ENCODE measurements around the gene SNTA1.

Gene SNTA1

GRCh38 chr20:33408716-33409654 is 34.6 kb downstream of the SNTA1 start:
- H3K4me3 Mint-ChIP-seq, result no peak overlapping the region
- H3K27me3 Mint-ChIP-seq, result no peaks in the 10 kb centered on the region
- H3K36me3 Mint-ChIP-seq (ENCODE audit: insufficient read depth), result peaks cover 2% of the 10 kb centered on the region
- peaks cover 13% of the 10 kb centered on the region for H3K4me1 Mint-ChIP-seq
- no peaks in the 10 kb centered on the region for H3K9me3 Mint-ChIP-seq
- no peak for ATAC-seq (replicated peaks; ENCODE audit: extremely low read depth, poor library complexity, severe bottlenecking)
- DNase-seq (ENCODE audit: low spot score in 2 of 2), result no peak
- H3K27ac Mint-ChIP-seq (ENCODE audit: low read depth), result no peak overlapping the region

GRCh38 chr20:33408313-33408712 is 35.2 kb downstream of the SNTA1 start:
- ATAC-seq (replicated peaks; ENCODE audit: extremely low read depth, poor library complexity, severe bottlenecking) (no peak), DNase-seq (ENCODE audit: low spot score in 2 of 2) (no peak)
- Mint-ChIP-seq H3K4me1 (peaks cover 18% of the 10 kb centered on the region), H3K27ac (ENCODE audit: low read depth) (no peak overlapping the region), H3K27me3 (no peaks in the 10 kb centered on the region), H3K4me3 (no peak overlapping the region), H3K36me3 (ENCODE audit: insufficient read depth) (peaks cover 2% of the 10 kb centered on the region), H3K9me3 (no peaks in the 10 kb centered on the region)

- H3K27ac Mint-ChIP-seq (ENCODE audit: low read depth), result no peak overlapping the region
- no peak for ATAC-seq (replicated peaks; ENCODE audit: extremely low read depth, poor library complexity, severe bottlenecking)
Observed at GRCh38 chr20:33407796-33408195, 35.8 kb downstream of the SNTA1 start.

DNA sequence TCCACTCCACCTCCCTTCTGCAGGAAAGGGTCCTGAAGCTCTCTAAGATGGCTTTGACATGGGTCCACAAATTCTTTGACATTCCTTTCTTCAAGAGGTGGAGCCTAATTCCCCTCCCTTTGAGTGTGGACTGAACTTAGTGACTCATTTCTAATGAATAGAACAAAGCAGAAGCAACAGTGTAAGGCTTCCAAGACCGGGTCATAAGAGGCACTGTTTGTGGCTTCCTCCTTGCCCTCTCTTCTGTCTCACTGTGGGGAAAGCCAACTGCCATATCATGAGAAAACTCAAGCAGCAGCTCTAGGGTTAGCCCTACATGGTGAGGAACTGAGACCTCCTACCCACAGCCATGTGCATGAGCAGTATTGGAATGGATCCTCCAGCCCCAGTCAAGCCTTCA is 36.3 kb downstream of the SNTA1 start:
- no peaks in the 10 kb centered on the region for H3K27me3 Mint-ChIP-seq
- no peaks in the 10 kb centered on the region for H3K9me3 Mint-ChIP-seq
- H3K36me3 Mint-ChIP-seq (ENCODE audit: insufficient read depth), result peaks cover 2% of the 10 kb centered on the region
- H3K4me3 Mint-ChIP-seq, result no peak overlapping the region
- ATAC-seq (replicated peaks; ENCODE audit: extremely low read depth, poor library complexity, severe bottlenecking) (no peak), DNase-seq (ENCODE audit: low spot score in 2 of 2) (no peak)
- no peak overlapping the region for H3K27ac Mint-ChIP-seq (ENCODE audit: low read depth)
- H3K4me1 Mint-ChIP-seq, result peaks cover 23% of the 10 kb centered on the region

More at GRCh38 chr20:33407796-33408195, 35.8 kb downstream of the SNTA1 start:
- H3K27me3 Mint-ChIP-seq, result no peaks in the 10 kb centered on the region
- no peaks in the 10 kb centered on the region for H3K9me3 Mint-ChIP-seq
- peaks cover 2% of the 10 kb centered on the region for H3K36me3 Mint-ChIP-seq (ENCODE audit: insufficient read depth)
- H3K4me1 Mint-ChIP-seq, result peaks cover 18% of the 10 kb centered on the region
- H3K4me3 Mint-ChIP-seq, result no peak overlapping the region
- DNase-seq (ENCODE audit: low spot score in 2 of 2), result no peak

DNA sequence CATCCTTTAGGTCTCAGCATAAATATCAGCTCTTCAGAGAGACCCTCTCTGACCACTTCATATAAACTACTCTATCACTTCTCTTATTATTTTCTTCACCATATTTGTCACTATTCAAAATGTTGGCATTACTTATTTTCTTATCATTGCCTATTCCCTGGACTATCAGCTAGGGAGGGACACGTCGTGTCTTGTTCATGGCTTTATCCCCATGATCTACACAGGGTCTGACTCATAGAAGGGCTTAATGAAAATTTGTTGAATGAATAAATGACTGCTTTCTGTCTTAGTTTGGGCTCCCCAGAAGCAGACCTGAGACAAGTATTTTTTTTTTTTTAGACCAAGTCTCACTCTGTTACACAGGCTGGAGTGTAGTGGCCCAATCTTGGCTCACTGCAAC is 39.3 kb downstream of the SNTA1 start:
- peaks cover 38% of the 10 kb centered on the region for H3K4me1 Mint-ChIP-seq
- peak overlapping the region; percentile 4 for H3K4me3 Mint-ChIP-seq
- no peaks in the 10 kb centered on the region for H3K9me3 Mint-ChIP-seq
- no peaks in the 10 kb centered on the region for H3K27me3 Mint-ChIP-seq
- H3K36me3 Mint-ChIP-seq (ENCODE audit: insufficient read depth), result peaks cover 3% of the 10 kb centered on the region
- ATAC-seq (replicated peaks; ENCODE audit: extremely low read depth, poor library complexity, severe bottlenecking) (no peak), DNase-seq (ENCODE audit: low spot score in 2 of 2) (no peak)
- no peak overlapping the region for H3K27ac Mint-ChIP-seq (ENCODE audit: low read depth)

GRCh38 chr20:33401921-33402369 is 41.6 kb downstream of the SNTA1 start:
- Mint-ChIP-seq H3K4me1 (peaks cover 51% of the 10 kb centered on the region), H3K36me3 (ENCODE audit: insufficient read depth) (peaks cover 6% of the 10 kb centered on the region), H3K9me3 (no peaks in the 10 kb centered on the region), H3K27ac (ENCODE audit: low read depth) (peak overlapping the region; percentile 90), H3K27me3 (no peaks in the 10 kb centered on the region), H3K4me3 (peak overlapping the region; percentile 99)
- no peak for ATAC-seq (replicated peaks; ENCODE audit: extremely low read depth, poor library complexity, severe bottlenecking)
- no peak for DNase-seq (ENCODE audit: low spot score in 2 of 2)

DNA sequence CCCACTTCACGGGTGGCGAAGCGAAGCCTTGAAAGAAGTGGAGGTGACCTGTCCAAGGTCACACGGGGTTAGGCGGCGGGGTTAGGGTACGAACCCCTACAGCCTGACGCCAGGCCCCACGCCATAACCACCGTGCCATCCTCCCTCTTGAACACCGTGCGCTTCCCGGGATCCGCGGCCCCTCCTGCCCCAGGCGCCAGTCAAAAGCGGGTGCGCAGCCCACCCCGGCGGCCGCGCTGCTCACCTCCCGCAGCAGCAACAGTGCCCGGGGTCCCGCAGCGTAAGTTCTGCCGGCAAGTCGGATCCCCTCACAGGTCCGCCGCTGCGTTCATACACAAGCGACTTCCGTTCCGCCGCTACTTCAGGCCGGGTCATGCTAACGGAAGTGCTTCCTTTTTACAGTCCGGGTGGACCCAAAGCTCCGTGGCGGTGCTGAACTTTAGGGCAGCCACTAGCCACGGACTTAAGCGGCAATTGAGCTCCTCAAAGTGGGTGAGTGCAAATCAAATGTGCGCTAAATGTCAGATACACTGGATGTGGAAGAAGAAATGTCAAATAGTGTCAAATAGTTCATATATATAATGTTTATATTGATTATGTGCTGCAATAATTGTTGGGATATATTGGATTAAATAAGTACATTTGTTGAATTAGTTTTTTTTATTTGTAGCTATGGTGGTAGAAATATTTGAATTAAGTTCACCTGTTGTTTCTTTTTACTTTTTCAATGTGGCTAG is 42.2 kb downstream of the SNTA1 start, which contains the start of gene CDK5RAP1:
CDK5RAP1 (minus strand) TSS at position 336 of the 737 bp plus-strand sequence. CDS start 4,455 bp downstream, outside the sequence.
- Mint-ChIP-seq H3K4me1 (peaks cover 55% of the 10 kb centered on the region), H3K27ac (ENCODE audit: low read depth) (peak within 1 kb of the TSS; percentile 90)

GRCh38 chr20:33400812-33401183 is 42.8 kb downstream of the SNTA1 start:
- Mint-ChIP-seq H3K36me3 (ENCODE audit: insufficient read depth) (peaks cover 15% of the 10 kb centered on the region), H3K9me3 (no peaks in the 10 kb centered on the region), H3K4me1 (peaks cover 55% of the 10 kb centered on the region), H3K27me3 (no peaks in the 10 kb centered on the region), H3K27ac (ENCODE audit: low read depth) (peak overlapping the region; percentile 90), H3K4me3 (peak overlapping the region; percentile 99)
- peak; percentile 24 for ATAC-seq (replicated peaks; ENCODE audit: extremely low read depth, poor library complexity, severe bottlenecking)
- no peak for DNase-seq (ENCODE audit: low spot score in 2 of 2)

More for the DNA sequence above, 42.2 kb downstream of the SNTA1 start, which contains the start of gene CDK5RAP1:
- ATAC-seq (replicated peaks; ENCODE audit: extremely low read depth, poor library complexity, severe bottlenecking) (peak; percentile 97), DNase-seq (ENCODE audit: low spot score in 2 of 2) (peak; percentile 75 to 76)
- H3K9me3 Mint-ChIP-seq, result no peaks in the 10 kb centered on the region
- H3K4me3 Mint-ChIP-seq, result peak within 1 kb of the TSS; percentile 99
- H3K36me3 Mint-ChIP-seq (ENCODE audit: insufficient read depth), result peaks cover 11% of the 10 kb centered on the region
- H3K27me3 Mint-ChIP-seq, result no peaks in the 10 kb centered on the region

- Mint-ChIP-seq H3K9me3 (no peaks in the 10 kb centered on the region), H3K27ac (ENCODE audit: low read depth) (no peak overlapping the region), H3K27me3 (no peaks in the 10 kb centered on the region), H3K36me3 (ENCODE audit: insufficient read depth) (peaks cover 22% of the 10 kb centered on the region), H3K4me1 (peaks cover 56% of the 10 kb centered on the region), H3K4me3 (peak overlapping the region; percentile 99)
- ATAC-seq (replicated peaks; ENCODE audit: extremely low read depth, poor library complexity, severe bottlenecking), result no peak
- no peak for DNase-seq (ENCODE audit: low spot score in 2 of 2)
Observed at GRCh38 chr20:33399924-33400323, 43.6 kb downstream of the SNTA1 start.

DNA sequence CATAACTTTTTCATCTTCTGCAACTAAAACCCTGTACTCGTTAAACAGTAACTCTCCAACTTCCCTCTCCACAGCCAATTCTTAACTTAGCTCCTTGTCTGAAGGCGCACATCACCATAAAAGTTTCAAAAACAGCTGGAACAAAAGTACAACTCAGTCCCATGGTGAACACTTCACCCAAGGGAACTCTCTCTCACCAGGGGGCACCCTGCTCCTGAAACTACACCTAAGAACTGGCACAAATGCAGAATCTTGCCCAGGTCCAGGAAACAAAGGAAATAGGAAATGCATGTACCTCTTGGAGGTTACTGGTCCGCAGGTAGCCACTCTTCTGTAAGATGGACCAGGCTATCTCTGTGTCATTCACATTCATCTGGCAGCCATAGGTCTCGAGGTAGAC is 48.8 kb downstream of the SNTA1 start:
- Mint-ChIP-seq H3K4me3 (no peak overlapping the region), H3K4me1 (peaks cover 27% of the 10 kb centered on the region), H3K9me3 (no peaks in the 10 kb centered on the region), H3K36me3 (ENCODE audit: insufficient read depth) (peaks cover 59% of the 10 kb centered on the region), H3K27ac (ENCODE audit: low read depth) (peak overlapping the region; percentile 76), H3K27me3 (no peaks in the 10 kb centered on the region)
- ATAC-seq (replicated peaks; ENCODE audit: extremely low read depth, poor library complexity, severe bottlenecking), result no peak
- DNase-seq (ENCODE audit: low spot score in 2 of 2), result no peak

- Mint-ChIP-seq H3K27me3 (no peaks in the 10 kb centered on the region), H3K4me1 (peaks cover 19% of the 10 kb centered on the region), H3K9me3 (no peaks in the 10 kb centered on the region), H3K27ac (ENCODE audit: low read depth) (no peak overlapping the region), H3K4me3 (no peak overlapping the region), H3K36me3 (ENCODE audit: insufficient read depth) (peaks cover 61% of the 10 kb centered on the region)
- DNase-seq (ENCODE audit: low spot score in 2 of 2) (no peak), ATAC-seq (replicated peaks; ENCODE audit: extremely low read depth, poor library complexity, severe bottlenecking) (no peak)
Observed at GRCh38 chr20:33393609-33394008, 50.0 kb downstream of the SNTA1 start.

- H3K36me3 Mint-ChIP-seq (ENCODE audit: insufficient read depth), result peaks cover 73% of the 10 kb centered on the region
- ATAC-seq (replicated peaks; ENCODE audit: extremely low read depth, poor library complexity, severe bottlenecking), result no peak
- peaks cover 9% of the 10 kb centered on the region for H3K4me1 Mint-ChIP-seq
- H3K27ac Mint-ChIP-seq (ENCODE audit: low read depth), result no peak overlapping the region
- H3K27me3 Mint-ChIP-seq, result no peaks in the 10 kb centered on the region
- no peak for DNase-seq (ENCODE audit: low spot score in 2 of 2)
- no peaks in the 10 kb centered on the region for H3K9me3 Mint-ChIP-seq
- H3K4me3 Mint-ChIP-seq, result no peak overlapping the region
Observed at GRCh38 chr20:33391722-33392415, 51.7 kb downstream of the SNTA1 start.

Measured in central memory CD8-positive, alpha-beta T cell (primary cell).